ENCODE data around the gene HLA-DOA. TPM values are rescaled to one million over a fixed set of nuclear protein-coding genes. Genes with fewer than 3 reads are reported as not detected.
A peak's percentile ranks its signal among the peaks of the same experiment; 100 is the strongest.

The HLA-DOA gene
- total RNA-seq, 1 donor from 2014 or later = 0.48 TPM

DNA sequence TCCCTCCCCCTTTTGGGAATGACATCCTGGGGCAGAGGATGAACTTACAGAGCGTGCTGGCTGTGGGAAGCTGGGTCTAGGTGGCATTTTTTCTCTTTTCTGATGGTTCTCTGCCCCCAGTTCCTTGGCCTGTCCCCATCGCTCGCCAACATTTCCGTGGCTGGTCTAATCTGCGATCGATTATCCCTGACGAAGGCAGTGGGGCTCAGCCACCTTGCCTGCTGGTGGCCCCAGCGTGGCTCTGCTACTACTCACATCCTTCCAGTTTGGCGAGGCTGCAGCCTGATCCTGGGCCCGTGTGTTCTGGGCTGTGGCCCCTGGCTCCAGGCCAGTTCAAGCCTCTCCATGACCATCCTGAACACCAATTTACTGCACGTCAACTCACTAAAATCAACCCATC, 6.4 kb upstream of the HLA-DOA start:
- Histone ChIP-seq H3K4me2 (ENCODE audit: low read length) (no peak overlapping the region), H3K79me2 (ENCODE audit: insufficient read depth, low read length) (no peaks in the 10 kb centered on the region), H3K9me3 (ENCODE audit: insufficient read depth, low read depth, low read length) (no peaks in the 10 kb centered on the region), H3K4me1 (ENCODE audit: insufficient read depth, low read length) (no peaks in the 10 kb centered on the region), H3K36me3 (ENCODE audit: insufficient read depth, low read length) (no peaks in the 10 kb centered on the region), H3K9ac (ENCODE audit: low read length) (no peak overlapping the region), H2AFZ (ENCODE audit: low read depth, low read length) (no peak overlapping the region), H4K20me1 (ENCODE audit: insufficient read depth, low read length) (no peaks in the 10 kb centered on the region), H3K27me3 (ENCODE audit: insufficient read depth, low read length) (peaks cover 42% of the 10 kb centered on the region), H3K27ac (ENCODE audit: low read depth, low read length) (no peak overlapping the region), H3K4me3 (ENCODE audit: insufficient read depth, low read depth, low read length) (no peak overlapping the region)
- TF ChIP-seq, protein P1, sequence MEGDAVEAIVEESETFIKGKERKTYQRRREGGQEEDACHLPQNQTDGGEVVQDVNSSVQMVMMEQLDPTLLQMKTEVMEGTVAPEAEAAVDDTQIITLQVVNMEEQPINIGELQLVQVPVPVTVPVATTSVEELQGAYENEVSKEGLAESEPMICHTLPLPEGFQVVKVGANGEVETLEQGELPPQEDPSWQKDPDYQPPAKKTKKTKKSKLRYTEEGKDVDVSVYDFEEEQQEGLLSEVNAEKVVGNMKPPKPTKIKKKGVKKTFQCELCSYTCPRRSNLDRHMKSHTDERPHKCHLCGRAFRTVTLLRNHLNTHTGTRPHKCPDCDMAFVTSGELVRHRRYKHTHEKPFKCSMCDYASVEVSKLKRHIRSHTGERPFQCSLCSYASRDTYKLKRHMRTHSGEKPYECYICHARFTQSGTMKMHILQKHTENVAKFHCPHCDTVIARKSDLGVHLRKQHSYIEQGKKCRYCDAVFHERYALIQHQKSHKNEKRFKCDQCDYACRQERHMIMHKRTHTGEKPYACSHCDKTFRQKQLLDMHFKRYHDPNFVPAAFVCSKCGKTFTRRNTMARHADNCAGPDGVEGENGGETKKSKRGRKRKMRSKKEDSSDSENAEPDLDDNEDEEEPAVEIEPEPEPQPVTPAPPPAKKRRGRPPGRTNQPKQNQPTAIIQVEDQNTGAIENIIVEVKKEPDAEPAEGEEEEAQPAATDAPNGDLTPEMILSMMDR (IDR thresholded peaks at IDR 0.05; ENCODE audit: insufficient read depth, low read depth, low read length) = no peak
- no peak for TF ChIP-seq EZH2 (IDR thresholded peaks at IDR 0.05; ENCODE audit: insufficient read depth, low read length)
- FAIRE-seq = no peak
- Mint-ChIP-seq H3K4me3 (ENCODE audit: unreplicated experiment) (no peak overlapping the region), H3K4me1 (ENCODE audit: low read depth, unreplicated experiment) (peaks cover 5% of the 10 kb centered on the region), H3K27ac (ENCODE audit: unreplicated experiment) (no peak overlapping the region), H3K9me3 (ENCODE audit: unreplicated experiment) (no peaks in the 10 kb centered on the region), H3K36me3 (ENCODE audit: low read depth, unreplicated experiment) (no peaks in the 10 kb centered on the region), H3K27me3 (ENCODE audit: low read depth, unreplicated experiment) (peaks cover 12% of the 10 kb centered on the region)
- no peak for DNase-seq (ENCODE audit: low read depth)

- FAIRE-seq = no peak
- Histone ChIP-seq H3K27me3 (ENCODE audit: insufficient read depth, low read length) (peaks cover 36% of the 10 kb centered on the region), H4K20me1 (ENCODE audit: insufficient read depth, low read length) (no peaks in the 10 kb centered on the region), H3K4me1 (ENCODE audit: insufficient read depth, low read length) (no peaks in the 10 kb centered on the region), H2AFZ (ENCODE audit: low read depth, low read length) (no peak overlapping the region), H3K36me3 (ENCODE audit: insufficient read depth, low read length) (no peaks in the 10 kb centered on the region), H3K79me2 (ENCODE audit: insufficient read depth, low read length) (no peaks in the 10 kb centered on the region), H3K9ac (ENCODE audit: low read length) (no peak overlapping the region), H3K27ac (ENCODE audit: low read depth, low read length) (no peak overlapping the region), H3K4me2 (ENCODE audit: low read length) (no peak overlapping the region), H3K4me3 (ENCODE audit: insufficient read depth, low read depth, low read length) (no peak overlapping the region), H3K9me3 (ENCODE audit: insufficient read depth, low read depth, low read length) (no peaks in the 10 kb centered on the region)
- TF ChIP-seq, protein P1 (IDR thresholded peaks at IDR 0.05; ENCODE audit: insufficient read depth, low read depth, low read length) = peak; percentile 80
- TF ChIP-seq EZH2 (IDR thresholded peaks at IDR 0.05; ENCODE audit: insufficient read depth, low read length) = no peak
- peak; percentile 58 for DNase-seq (ENCODE audit: low read depth)
- H3K27ac Mint-ChIP-seq (ENCODE audit: unreplicated experiment) = no peak overlapping the region
- H3K9me3 Mint-ChIP-seq (ENCODE audit: unreplicated experiment) = no peaks in the 10 kb centered on the region
- peaks cover 12% of the 10 kb centered on the region for H3K27me3 Mint-ChIP-seq (ENCODE audit: low read depth, unreplicated experiment)
- H3K4me1 Mint-ChIP-seq (ENCODE audit: low read depth, unreplicated experiment) = peaks cover 5% of the 10 kb centered on the region
- H3K36me3 Mint-ChIP-seq (ENCODE audit: low read depth, unreplicated experiment) = no peaks in the 10 kb centered on the region
- no peak overlapping the region for H3K4me3 Mint-ChIP-seq (ENCODE audit: unreplicated experiment)
Measured at GRCh38 chr6:33014841-33015634, 5.6 kb upstream of the HLA-DOA start.

DNA sequence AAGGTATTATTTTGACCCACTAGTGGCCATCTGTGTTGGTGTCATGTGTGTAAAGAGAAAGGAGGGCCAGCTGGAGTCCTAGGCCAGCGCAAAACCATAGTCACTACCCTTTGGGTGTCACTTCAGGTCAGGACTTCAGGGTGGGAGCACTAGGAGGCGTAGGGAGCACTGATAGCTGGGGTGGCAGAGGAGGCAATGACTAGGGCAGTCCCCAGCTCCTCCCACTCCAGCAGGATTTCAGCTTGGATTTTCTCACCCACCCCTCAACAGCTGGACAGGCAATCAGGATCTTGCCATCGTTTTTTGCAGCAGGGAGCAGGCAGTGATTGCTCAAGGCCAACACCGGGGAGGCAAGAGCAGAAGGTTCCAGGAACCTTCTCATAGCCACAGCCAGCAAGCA, 4.2 kb upstream of the HLA-DOA start:
- FAIRE-seq (no peak), DNase-seq (ENCODE audit: low read depth) (no peak)
- Histone ChIP-seq H3K27ac (ENCODE audit: low read depth, low read length) (no peak overlapping the region), H3K4me3 (ENCODE audit: insufficient read depth, low read depth, low read length) (no peak overlapping the region), H3K9me3 (ENCODE audit: insufficient read depth, low read depth, low read length) (no peaks in the 10 kb centered on the region), H3K27me3 (ENCODE audit: insufficient read depth, low read length) (peaks cover 33% of the 10 kb centered on the region), H3K9ac (ENCODE audit: low read length) (no peak overlapping the region), H4K20me1 (ENCODE audit: insufficient read depth, low read length) (no peaks in the 10 kb centered on the region), H2AFZ (ENCODE audit: low read depth, low read length) (no peak overlapping the region), H3K4me2 (ENCODE audit: low read length) (no peak overlapping the region), H3K4me1 (ENCODE audit: insufficient read depth, low read length) (peaks cover 3% of the 10 kb centered on the region), H3K79me2 (ENCODE audit: insufficient read depth, low read length) (no peaks in the 10 kb centered on the region), H3K36me3 (ENCODE audit: insufficient read depth, low read length) (no peaks in the 10 kb centered on the region)
- Mint-ChIP-seq H3K9me3 (ENCODE audit: unreplicated experiment) (no peaks in the 10 kb centered on the region), H3K27ac (ENCODE audit: unreplicated experiment) (no peak overlapping the region), H3K27me3 (ENCODE audit: low read depth, unreplicated experiment) (peaks cover 19% of the 10 kb centered on the region), H3K36me3 (ENCODE audit: low read depth, unreplicated experiment) (no peaks in the 10 kb centered on the region), H3K4me1 (ENCODE audit: low read depth, unreplicated experiment) (peaks cover 5% of the 10 kb centered on the region), H3K4me3 (ENCODE audit: unreplicated experiment) (no peak overlapping the region)
- TF ChIP-seq, protein P1 (IDR thresholded peaks at IDR 0.05; ENCODE audit: insufficient read depth, low read depth, low read length) = no peak
- no peak for TF ChIP-seq EZH2 (IDR thresholded peaks at IDR 0.05; ENCODE audit: insufficient read depth, low read length)

Measured in astrocyte (in vitro differentiated cells and primary cell).